GM10847 (cell line): ENCODE measurements around the gene OR6B3.

Source experiments
- POLR2A ChIP-seq: IDR thresholded peaks from 2 replicates; pipeline ENCODE4 v1.6.1; 2011; ENCODE audit not compliant: insufficient read length; ENCODE audit errors: extremely low read depth

Gene OR6B3

DNA sequence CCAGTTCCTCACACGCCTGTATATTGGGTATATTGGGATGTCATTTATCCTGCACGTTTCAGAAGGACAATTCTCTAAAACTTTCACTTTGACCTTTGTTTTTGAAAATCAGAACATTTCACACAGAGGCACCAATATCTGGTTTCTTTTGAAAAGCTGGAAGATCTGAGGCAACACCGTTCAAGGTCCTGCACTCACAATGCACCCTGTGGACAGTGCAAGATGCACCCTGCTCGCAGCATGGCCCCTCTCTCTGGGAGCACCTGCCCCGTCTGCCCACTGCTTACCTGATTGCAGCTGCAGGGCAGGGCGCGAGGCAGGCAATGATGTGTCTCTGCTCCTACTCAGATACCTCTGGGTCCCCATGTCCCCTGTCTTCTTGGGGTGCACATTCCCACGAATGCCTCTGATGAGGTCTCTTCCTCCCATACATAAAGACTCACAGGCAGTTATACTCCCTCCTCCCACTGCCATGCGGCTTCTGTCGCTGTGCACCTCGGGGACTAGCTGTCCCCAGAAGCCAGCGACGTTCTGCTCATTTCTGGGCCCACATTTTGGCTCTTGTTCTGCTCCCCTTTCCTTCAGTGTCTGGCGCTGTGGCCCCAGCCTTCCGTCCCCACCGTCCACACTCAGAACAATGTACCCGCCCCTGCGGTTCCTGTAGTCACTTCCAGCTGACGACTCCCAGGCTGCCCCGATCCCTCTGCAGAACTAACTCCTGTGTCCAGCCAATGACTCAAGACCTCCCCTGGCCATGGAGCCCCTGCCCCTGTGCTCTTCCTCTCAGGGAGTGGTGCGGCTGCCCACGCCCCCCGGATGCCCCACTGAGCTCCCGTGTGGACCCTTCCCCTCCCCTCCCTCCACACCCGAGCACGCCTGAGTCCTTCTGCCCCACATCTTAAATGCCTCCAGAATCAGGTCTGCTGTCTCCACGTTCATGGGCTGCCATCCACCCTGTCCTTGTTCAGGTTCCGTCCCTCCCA, at the start of gene OR6B3:
Gene OR6B3, minus strand, starts transcription at position 349 of the 983 bp plus-strand sequence.
- TF ChIP-seq POLR2A = no peak

DNA sequence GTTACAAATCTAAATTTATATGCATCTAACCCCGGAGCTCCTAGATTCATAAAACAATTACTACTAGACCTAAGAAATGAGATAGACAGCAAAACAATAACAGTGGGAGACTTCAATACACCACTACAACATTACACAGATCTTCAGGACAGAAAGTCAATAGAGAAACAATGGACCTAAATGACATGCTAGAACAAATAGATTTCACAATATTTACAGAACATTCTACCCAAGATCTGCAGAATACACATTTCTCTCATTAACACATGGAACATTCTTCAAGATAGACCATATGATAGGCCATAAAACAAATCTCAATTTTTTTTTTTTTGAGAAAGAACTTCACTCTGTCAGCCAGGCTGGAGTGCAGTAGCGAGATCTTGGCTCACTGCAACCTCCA, 45.0 kb upstream of the OR6B3 start:
- TF ChIP-seq POLR2A = no peak

DNA sequence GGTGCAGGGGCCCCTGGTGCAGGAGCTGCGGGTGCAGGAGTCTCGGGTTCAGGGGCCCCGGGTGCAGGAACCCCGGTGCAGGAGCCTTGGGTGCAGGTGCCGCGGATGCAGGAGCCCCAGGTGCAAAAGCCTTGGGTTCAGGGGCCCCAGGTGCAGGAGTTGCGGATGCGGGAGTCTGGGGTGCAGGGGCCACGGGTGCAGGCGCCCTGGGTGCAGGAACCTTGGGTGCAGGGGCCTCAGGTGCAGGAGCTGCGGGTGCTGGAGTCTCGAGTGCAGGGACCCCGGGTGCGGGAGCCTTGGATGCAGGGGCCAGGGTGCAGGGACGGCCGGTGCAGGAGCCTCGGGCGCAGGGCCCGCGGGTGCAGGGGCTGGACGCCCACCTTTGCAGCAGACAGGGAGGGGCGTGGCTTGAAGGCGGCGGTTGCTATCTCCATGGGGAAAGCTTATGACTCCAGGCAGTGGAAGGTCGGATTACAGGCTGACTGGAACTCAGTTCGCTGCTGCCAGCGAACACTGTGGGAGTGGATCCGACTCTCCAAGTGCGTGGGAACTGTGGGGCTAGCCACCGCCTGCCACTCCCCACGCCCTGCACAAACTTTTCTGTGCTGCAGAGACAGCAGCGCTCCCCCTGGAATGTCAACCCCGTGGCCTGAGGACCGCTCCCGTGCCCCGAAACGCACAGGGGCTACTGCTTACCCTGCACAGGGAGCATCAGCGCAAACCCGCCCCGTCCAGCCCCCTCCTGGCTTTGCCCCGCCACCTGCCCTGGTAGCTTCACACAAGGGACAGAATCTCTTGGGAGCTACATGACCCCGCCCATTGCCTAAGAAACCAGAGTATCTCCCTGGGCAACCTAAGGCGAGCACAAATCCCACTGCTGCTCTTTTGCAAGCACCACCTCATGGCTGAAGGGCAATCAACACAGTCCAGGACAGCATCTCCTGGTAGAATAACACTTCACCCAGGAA, 42.5 kb upstream of the OR6B3 start:
- no peak for TF ChIP-seq POLR2A

DNA sequence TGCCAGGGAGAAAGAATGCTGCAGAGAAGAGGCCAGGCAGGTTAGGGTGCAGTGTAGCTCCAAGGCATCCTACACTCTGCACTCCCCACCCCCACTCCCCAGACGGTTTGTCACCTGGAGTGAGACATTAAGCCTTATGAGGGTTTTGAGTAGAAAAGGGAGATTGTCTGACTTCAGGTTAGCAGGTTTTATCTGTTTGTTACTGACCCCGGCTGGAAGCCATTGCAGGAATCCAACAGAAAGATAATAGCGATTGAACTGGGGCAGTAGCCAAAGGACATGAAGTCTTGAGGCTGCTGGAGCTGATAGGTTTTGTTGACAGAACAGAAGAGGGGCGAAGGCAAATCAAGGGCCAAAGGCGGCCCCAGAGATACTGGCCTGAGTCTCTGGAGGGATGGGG, 36.0 kb upstream of the OR6B3 start:
- no peak for TF ChIP-seq POLR2A

DNA sequence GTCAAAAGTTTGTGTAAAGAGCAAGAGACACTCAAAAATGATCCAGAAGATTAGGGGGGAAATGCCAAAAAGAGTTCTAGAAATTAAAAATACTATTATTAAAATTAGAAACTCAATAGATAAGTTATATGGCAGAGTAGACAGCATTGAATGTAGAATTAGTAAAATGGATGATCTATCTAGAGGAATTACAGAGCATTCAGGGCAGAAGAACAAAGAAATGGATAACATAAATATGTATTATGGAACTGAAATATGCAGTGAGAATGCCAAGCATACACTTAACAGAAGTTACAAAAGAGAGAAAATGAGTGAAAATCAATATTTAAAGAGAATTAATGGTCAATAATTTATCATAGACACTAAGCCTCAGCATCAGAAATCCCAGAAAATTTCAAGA, 33.2 kb upstream of the OR6B3 start:
- TF ChIP-seq POLR2A = no peak

DNA sequence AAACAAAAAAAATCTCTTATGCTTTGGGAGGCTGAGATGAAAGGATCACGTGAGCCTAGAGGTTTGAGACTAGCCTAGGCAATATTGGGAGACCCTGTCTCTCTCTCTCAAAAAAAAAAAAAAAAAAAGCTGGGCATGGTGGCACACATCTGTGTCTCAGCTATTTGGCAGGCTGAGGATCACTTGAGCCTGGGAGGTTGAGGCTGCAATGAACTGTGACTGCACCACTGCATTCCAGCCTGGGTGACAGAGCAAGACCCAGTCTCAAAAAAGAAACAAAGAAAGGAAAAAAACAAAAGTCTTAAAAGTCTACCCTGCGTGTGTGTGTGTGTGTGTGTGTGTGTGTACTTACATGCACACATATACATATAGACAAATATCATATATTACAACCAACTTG, 25.3 kb upstream of the OR6B3 start:
- TF ChIP-seq POLR2A = no peak

DNA sequence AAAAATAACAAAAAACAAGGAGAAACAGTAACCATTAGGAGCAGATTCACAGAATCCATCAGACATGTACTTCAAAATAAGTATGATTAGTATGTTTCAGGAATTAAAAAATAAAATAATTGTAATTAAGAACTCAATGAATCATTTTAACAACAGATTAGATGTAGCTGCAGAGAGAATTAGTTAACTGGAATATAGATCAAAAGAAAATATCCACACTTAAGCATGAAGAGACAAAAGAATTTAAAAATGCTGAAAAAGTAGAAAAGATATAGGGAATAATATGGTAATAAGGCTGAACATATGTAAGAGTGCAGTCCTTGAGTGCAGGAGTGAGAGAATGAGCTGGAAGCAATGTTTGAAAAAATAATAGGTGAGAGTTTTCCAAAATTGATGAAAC, 24.1 kb upstream of the OR6B3 start:
- no peak for TF ChIP-seq POLR2A

DNA sequence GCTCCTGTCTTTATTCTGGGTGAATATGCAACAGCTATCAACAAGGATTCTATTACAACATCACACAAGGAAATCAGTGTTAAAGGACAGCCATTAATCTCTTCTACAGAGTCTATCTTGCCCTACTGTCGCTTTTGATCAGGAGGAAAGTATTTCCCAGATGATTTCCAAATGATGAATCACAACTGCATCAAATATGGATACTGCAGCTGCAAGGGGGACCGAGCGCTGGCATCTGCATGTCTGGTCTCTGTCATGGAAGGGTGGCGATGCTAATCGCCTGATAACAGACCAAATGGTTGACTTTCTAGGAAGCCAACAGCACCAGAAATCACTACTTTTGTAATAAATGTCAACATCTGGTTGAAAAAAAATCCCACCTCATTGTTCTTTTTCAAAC, 21.2 kb upstream of the OR6B3 start:
- TF ChIP-seq POLR2A = no peak

DNA sequence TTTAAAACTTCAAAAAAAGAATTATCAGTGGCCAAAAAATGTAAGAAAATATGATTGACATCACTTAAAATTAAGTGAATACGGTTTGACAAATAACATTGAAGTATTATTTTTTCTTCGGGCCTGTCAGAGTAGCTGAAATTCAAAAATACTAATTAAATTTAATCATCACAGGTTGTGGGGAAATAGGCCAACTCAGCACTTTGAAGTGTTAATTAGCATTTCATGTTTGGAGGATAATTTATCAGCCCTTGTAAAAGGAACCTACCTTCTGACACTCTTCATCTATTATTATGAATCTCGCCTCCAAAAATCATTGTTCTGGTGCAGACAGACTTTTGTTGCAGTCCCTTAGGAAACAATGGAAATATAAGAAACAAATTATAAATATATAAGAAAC, 17.6 kb upstream of the OR6B3 start:
- no peak for TF ChIP-seq POLR2A

DNA sequence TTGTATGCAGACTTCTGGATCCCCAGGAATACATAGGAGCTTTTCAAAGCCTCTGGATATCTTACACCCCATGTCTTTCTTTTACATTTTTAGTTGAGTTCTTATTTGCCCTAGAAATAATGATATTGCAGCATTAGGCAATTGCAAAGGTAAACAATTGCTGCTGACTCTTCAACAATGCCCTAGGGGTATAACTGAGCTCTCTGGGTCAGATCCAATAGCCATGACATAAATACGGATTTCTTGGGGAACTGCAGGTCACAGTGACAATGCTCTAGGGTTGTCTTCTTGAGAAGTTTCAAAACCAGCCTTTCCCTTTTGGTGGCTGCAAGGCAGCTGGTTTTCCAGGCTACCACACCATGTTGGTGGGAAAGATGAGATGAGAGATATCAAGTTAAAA, 16.5 kb upstream of the OR6B3 start:
- no peak for TF ChIP-seq POLR2A

DNA sequence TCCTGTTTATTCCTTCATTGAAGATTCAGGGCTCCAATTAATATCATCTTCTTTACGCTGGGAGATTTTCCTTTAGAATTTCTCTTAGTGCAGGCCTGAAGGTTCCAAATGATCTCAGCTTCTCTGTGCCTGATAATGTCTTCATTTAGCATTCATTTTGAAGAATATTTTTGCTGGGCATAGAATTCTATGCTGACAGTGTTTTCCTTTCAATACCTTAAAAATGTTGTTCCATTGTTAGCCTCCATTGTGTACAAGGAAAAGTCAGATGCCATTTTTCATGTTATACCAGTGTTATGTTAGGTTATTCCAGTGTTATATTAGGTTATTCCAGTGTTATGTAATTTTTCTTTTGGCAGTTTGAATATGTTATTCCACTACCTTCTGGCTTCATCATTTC, 14.9 kb upstream of the OR6B3 start:
- TF ChIP-seq POLR2A = no peak

DNA sequence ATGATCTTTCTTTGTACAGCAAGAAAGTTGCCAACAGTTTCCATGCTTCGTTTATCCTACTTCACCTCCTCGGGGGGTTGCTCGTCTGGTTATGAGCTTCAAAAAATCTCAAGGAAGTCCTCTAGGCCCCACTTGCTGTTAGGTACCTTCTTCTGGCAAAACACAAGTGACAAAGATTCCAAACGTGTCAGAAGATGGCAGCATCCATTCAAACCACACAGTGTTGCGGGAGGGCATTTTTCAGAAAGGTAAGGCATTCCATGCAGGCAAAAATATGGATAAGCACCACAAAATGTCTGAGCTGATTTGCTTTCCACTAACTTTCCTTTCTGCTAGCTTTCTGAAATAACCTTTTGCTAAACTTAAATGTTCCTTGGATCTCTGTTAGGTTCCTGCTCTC, 13.2 kb upstream of the OR6B3 start:
- no peak for TF ChIP-seq POLR2A

DNA sequence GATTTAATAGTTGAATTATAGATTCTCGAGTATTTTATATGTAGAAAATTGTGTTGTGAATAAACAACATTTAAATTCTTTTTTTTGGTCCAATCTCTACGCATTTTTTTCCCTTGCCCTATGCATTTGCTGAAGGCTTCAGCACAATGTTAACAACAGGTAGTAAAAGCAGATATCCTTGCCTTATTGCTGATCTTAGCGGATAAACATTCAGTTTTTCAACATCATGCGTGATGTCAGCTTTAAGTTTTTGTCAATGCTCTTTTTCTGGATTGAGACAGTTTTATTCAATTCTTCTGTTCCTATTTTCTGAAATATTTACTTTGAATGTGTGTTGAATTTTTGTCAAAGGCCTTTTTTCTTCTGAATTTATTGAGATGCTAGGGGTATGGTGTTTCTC, 11.6 kb upstream of the OR6B3 start:
- TF ChIP-seq POLR2A = no peak

DNA sequence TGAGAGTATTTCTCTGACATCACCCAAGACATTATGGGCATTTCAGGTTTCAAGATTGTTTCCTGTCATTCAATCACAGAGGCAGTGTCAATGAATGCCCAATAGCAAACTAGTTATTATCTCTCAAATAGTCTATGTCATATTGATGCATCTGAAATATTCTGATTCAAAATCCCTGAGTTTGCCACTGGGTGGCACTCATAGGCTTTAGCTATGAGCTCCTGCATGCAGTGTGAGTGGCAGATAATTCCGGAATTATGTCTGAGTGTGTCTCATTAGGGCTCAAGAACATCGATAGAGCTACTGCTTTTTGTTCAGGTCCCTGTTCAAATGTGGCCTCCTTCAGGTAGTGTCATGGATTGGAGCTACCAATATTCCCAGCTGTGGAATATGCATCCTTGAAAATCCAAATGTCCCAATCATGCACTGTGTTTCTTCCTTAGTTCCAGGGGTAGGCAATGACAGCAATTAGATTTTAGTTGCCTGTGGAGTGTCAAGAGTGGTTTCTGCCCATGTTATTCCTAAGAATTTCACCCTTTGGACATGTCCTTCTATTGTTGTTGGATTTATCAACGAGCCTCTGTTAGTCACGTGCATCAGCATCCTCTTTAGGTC, 7.8 kb upstream of the OR6B3 start:
- TF ChIP-seq POLR2A = no peak

DNA sequence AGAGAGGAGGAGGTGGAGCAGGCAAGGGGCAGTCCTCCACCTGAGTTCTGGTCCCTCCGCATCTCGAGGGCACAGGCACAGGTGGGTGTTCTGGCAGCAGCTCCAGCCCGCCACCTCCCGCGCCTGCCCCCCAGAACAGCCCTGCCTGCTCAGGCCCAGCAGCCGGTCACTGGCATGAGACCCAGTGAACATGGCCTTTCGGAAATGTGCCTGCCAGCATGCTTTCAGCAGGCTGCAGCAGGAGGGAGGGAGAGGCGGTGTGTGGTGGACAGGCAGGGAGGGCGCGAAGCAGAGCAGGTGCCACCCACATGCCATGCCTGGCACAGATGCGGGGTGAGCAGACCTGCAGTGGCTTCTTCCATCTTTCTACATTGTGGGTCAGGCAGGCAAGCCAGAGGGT, 3.4 kb upstream of the OR6B3 start:
- no peak for TF ChIP-seq POLR2A
